ENCODE results near the gene MCF2L. TPM values are rescaled to one million over a fixed set of nuclear protein-coding genes. Genes with fewer than 3 reads are reported as not detected.

MCF2L gene
- total RNA-seq, 3 donors from 2014 or later, result 33.4 to 77.3 (median 38.6) TPM

DNA sequence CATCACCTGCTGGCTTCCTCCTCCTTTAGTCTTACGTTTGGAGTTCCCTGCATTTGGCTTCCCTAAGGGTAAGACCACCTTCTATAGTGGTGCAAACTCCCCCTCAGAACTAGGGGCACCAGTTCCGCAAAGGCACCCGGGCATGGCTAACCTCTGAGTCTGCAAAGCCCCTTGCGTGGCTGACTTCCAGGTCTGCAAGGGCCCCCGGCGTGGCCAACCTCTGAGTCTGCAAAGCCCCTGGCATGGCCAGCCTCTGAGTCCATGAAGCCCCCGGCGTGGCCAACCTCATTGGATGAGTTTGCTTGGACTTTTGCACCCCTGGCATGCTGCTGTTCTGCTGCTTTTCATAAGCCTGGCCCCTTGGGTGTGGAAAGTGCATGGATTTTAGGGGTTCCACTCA lies 5.1 kb downstream of the MCF2L start:
- no peaks in the 10 kb centered on the region for H3K27me3 ChIP-seq
- no peak for TF ChIP-seq POLR2A (IDR thresholded peaks at IDR 0.05)
- no peak for TF ChIP-seq POLR2AphosphoS5 (IDR thresholded peaks at IDR 0.05)
- TF ChIP-seq, protein P1, sequence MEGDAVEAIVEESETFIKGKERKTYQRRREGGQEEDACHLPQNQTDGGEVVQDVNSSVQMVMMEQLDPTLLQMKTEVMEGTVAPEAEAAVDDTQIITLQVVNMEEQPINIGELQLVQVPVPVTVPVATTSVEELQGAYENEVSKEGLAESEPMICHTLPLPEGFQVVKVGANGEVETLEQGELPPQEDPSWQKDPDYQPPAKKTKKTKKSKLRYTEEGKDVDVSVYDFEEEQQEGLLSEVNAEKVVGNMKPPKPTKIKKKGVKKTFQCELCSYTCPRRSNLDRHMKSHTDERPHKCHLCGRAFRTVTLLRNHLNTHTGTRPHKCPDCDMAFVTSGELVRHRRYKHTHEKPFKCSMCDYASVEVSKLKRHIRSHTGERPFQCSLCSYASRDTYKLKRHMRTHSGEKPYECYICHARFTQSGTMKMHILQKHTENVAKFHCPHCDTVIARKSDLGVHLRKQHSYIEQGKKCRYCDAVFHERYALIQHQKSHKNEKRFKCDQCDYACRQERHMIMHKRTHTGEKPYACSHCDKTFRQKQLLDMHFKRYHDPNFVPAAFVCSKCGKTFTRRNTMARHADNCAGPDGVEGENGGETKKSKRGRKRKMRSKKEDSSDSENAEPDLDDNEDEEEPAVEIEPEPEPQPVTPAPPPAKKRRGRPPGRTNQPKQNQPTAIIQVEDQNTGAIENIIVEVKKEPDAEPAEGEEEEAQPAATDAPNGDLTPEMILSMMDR (IDR thresholded peaks at IDR 0.05), result no peak
- no peak overlapping the region for H3K4me3 ChIP-seq
- no peaks in the 10 kb centered on the region for H3K36me3 ChIP-seq
- H3K9me3 ChIP-seq, result no peaks in the 10 kb centered on the region
- intact Hi-C loops (cut with DNase I; ENCODE audit: low total_unique reads), result no loop called here
- no peak for DNase-seq (ENCODE audit: low spot score in 2 of 2)
- no peaks in the 10 kb centered on the region for H3K4me1 ChIP-seq
- no peak overlapping the region for H3K27ac ChIP-seq

DNA sequence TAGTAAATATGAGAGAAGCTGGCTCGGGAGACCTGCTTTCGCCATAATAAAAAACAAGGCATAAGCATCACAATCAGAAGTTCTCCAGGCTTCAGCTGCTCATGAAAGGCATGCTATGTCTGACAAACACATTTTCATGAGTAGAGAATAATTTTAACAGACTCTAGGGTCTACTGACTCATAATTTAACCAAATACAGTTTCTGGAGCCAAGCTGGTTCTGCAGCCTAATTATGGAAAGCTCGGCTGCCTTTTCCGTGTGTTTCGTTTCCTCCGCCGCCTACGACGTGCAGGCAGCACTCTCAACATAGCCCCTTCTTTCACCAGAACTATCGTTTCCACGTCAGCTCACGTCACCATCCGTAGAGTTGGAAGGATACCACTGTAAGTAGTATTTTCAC lies 5.7 kb downstream of the MCF2L start:
- Histone ChIP-seq H3K36me3 (no peaks in the 10 kb centered on the region), H3K4me1 (no peaks in the 10 kb centered on the region), H3K4me3 (no peak overlapping the region), H3K9me3 (no peaks in the 10 kb centered on the region), H3K27ac (no peak overlapping the region), H3K27me3 (no peaks in the 10 kb centered on the region)
- no peak for DNase-seq (ENCODE audit: low spot score in 2 of 2)
- intact Hi-C loops (cut with DNase I; ENCODE audit: low total_unique reads), result no loop called here
- no peak for TF ChIP-seq POLR2A (IDR thresholded peaks at IDR 0.05)
- TF ChIP-seq POLR2AphosphoS5 (IDR thresholded peaks at IDR 0.05), result no peak
- TF ChIP-seq, protein P1 (IDR thresholded peaks at IDR 0.05), result no peak

DNA sequence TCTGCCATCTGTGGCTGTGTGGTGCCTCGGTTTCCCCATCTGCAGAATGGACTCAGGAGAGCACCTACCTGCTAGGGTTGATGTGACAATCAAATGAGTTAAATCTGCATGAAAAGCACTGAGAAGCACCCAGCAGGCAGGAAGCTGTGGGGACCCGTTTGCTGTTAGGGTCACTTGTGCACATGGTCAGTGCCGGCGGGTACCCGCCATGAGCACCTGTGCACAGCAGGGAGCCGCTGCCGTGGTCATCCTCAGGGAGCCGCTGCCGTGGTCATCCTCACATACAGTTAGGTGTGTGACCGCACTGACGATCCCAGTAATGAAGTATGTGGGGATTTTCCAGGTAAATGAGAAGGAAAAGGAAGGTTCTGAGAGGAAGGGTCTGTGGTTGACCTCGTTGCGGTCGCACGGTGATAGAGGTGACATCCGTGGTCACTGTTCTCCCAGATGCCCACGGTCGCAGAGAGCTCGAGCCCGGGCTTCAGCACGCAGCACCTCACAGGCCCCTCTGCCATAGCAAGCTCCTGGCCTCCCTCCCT lies 6.5 kb downstream of the MCF2L start:
- TF ChIP-seq POLR2A (IDR thresholded peaks at IDR 0.05), result no peak
- TF ChIP-seq, protein P1 (IDR thresholded peaks at IDR 0.05), result no peak
- TF ChIP-seq POLR2AphosphoS5 (IDR thresholded peaks at IDR 0.05), result no peak
- no peak overlapping the region for H3K4me3 ChIP-seq
- no peak for DNase-seq (ENCODE audit: low spot score in 2 of 2)
- H3K9me3 ChIP-seq, result no peaks in the 10 kb centered on the region
- H3K27me3 ChIP-seq, result no peaks in the 10 kb centered on the region
- no peak overlapping the region for H3K27ac ChIP-seq
- no peaks in the 10 kb centered on the region for H3K36me3 ChIP-seq
- H3K4me1 ChIP-seq, result no peaks in the 10 kb centered on the region
- intact Hi-C loops (cut with DNase I; ENCODE audit: low total_unique reads), result no loop called here

DNA sequence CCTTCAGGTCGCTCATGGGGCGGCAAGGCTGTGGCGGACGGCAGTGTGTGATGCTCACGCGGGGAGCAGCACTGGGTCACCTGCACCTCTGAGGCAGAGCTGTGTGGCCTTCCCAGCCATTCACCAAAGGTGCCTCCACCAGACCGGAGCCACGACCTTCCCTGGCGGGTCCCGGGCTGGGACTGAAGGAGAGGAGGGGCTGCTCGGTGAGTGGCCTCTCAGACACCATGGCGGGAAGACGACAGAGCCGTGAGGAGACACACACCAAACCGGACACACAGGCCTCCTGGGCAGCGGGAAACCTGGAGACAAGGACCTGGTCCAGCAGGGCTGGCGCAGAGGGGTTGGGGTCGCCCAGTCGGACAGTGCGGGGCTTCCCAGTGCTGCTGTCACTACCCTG lies 7.5 kb downstream of the MCF2L start:
- H3K27me3 ChIP-seq, result no peaks in the 10 kb centered on the region
- no peak for TF ChIP-seq POLR2A (IDR thresholded peaks at IDR 0.05)
- TF ChIP-seq, protein P1 (IDR thresholded peaks at IDR 0.05), result no peak
- TF ChIP-seq POLR2AphosphoS5 (IDR thresholded peaks at IDR 0.05), result no peak
- intact Hi-C loops (cut with DNase I; ENCODE audit: low total_unique reads), result no loop called here

DNA sequence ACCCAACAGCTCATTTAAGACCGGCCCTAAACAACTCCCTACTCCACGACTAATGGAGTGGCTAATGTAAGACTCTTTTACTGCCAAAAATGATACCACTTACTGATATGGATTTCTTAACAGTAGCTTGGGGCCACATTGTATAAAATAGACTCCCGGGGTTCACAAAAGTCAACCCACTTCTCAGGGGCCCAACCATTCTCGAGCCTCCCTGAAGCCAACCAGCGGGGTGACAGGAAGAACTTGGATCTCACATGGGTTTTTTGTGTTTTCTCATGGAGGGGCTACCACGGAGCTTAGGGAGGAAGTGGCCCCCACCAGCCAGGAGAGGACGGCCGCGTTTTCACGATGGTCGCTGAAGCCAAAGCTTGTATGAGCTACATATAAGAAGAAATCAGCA lies 8.1 kb downstream of the MCF2L start:
- Histone ChIP-seq H3K27ac (no peak overlapping the region), H3K36me3 (no peaks in the 10 kb centered on the region), H3K4me3 (no peak overlapping the region), H3K9me3 (no peaks in the 10 kb centered on the region), H3K4me1 (no peaks in the 10 kb centered on the region), H3K27me3 (no peaks in the 10 kb centered on the region)
- intact Hi-C loops (cut with DNase I; ENCODE audit: low total_unique reads), result no loop called here
- DNase-seq (ENCODE audit: low spot score in 2 of 2), result no peak
- TF ChIP-seq, protein P1 (IDR thresholded peaks at IDR 0.05), result no peak
- TF ChIP-seq POLR2AphosphoS5 (IDR thresholded peaks at IDR 0.05) (no peak), POLR2A (IDR thresholded peaks at IDR 0.05) (no peak)

More for the DNA sequence above, 7.5 kb downstream of the MCF2L start:
- Histone ChIP-seq H3K4me1 (no peaks in the 10 kb centered on the region), H3K36me3 (no peaks in the 10 kb centered on the region), H3K27ac (no peak overlapping the region), H3K9me3 (no peaks in the 10 kb centered on the region), H3K4me3 (no peak overlapping the region)
- DNase-seq (ENCODE audit: low spot score in 2 of 2), result no peak

All from breast epithelium (tissue), 4 donors.